GM12878 (cell line): ENCODE measurements around the gene IKZF1.

ENCODE experiments used
- EP300 ChIP-seq, 2 experiments: fragments of 150-350 bp in 1 of 2; IDR thresholded peaks; 2 replicates each; pipeline ENCODE4 v1.6.1; 2011 to 2012; ENCODE audit warnings: low read depth in 2 of 2, low read length in 2 of 2, borderline replicate concordance in 1 of 2, improper control_type of control experiment in 1 of 2, inconsistent platforms in 1 of 2; ENCODE audit not compliant: control insufficient read depth in 1 of 2
- NFYB ChIP-seq: IDR thresholded peaks from 2 replicates; pipeline ENCODE4 v1.6.1; 2011; ENCODE audit warnings: low read depth, mild to moderate bottlenecking, low read length, improper control_type of control experiment, moderate library complexity; ENCODE audit not compliant: insufficient read depth
- NR2C2 ChIP-seq: IDR thresholded peaks from 2 replicates; pipeline ENCODE4 v1.6.1; 2011; ENCODE audit warnings: borderline replicate concordance, low read depth; ENCODE audit not compliant: control insufficient read depth, insufficient read length
- TF ChIP-seq, protein P1 (sequence below): fragments of 450-650 bp; IDR thresholded peaks from 2 replicates; pipeline ENCODE4 v1.6.1; 2017; ENCODE audit warnings: mild to moderate bottlenecking
- TF ChIP-seq, protein P2 (sequence below): fragments of 150-350 bp; IDR thresholded peaks from 2 replicates; pipeline ENCODE4 v1.6.1; 2016; ENCODE audit warnings: low read depth, low read length
- TF ChIP-seq, protein P3 (sequence below), 3 experiments: IDR thresholded peaks in 2 of 3; conservative IDR thresholded peaks in 1 of 3; 2 replicates each; pipeline ENCODE4 v1.5.1; 2011; ENCODE audit warnings: low read depth in 3 of 3, low read length in 3 of 3, mild to moderate bottlenecking in 3 of 3, control low read depth in 2 of 3, moderate library complexity in 2 of 3, inconsistent platforms in 1 of 3, mixed read lengths in 1 of 3; ENCODE audit not compliant: control insufficient read depth in 2 of 3, insufficient read depth in 1 of 3; ENCODE audit errors: extremely low read depth in 1 of 3
- TF ChIP-seq, protein P4 (sequence below): IDR thresholded peaks from 2 replicates; pipeline ENCODE4 v1.6.1; 2012; ENCODE audit warnings: low read depth, low read length, improper control_type of control experiment

DNA sequence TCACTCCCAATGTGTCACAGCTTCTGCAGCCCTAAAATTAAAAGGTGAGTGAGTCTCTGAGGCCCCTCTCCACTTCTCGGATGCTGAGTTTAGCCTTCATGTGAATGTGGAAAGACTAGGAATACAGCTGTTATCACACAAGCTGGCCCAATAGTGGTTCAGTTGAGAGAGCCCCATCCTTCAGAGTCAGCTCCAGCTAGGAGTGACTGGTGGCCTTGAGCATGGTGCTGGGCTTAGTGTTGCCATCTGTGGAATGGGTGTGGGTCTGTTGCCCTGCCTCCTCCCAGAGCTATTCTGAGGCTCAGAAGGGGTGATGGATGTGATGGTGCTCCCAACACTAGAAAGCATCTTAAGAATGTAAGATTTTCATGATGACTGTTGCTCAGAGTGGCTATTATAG is 89.8 kb downstream of the IKZF1 start:
- TF ChIP-seq NR2C2 (no peak), NFYB (no peak), EP300 (IDR thresholded peaks at IDR 0.05; ENCODE audit: borderline replicate concordance in 1 of 2, control insufficient read depth in 1 of 2, low read depth in 2 of 2, low read length in 2 of 2) (no peak)
- TF ChIP-seq, protein P1, sequence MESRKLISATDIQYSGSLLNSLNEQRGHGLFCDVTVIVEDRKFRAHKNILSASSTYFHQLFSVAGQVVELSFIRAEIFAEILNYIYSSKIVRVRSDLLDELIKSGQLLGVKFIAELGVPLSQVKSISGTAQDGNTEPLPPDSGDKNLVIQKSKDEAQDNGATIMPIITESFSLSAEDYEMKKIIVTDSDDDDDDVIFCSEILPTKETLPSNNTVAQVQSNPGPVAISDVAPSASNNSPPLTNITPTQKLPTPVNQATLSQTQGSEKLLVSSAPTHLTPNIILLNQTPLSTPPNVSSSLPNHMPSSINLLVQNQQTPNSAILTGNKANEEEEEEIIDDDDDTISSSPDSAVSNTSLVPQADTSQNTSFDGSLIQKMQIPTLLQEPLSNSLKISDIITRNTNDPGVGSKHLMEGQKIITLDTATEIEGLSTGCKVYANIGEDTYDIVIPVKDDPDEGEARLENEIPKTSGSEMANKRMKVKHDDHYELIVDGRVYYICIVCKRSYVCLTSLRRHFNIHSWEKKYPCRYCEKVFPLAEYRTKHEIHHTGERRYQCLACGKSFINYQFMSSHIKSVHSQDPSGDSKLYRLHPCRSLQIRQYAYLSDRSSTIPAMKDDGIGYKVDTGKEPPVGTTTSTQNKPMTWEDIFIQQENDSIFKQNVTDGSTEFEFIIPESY: no peak
- TF ChIP-seq, protein P2, sequence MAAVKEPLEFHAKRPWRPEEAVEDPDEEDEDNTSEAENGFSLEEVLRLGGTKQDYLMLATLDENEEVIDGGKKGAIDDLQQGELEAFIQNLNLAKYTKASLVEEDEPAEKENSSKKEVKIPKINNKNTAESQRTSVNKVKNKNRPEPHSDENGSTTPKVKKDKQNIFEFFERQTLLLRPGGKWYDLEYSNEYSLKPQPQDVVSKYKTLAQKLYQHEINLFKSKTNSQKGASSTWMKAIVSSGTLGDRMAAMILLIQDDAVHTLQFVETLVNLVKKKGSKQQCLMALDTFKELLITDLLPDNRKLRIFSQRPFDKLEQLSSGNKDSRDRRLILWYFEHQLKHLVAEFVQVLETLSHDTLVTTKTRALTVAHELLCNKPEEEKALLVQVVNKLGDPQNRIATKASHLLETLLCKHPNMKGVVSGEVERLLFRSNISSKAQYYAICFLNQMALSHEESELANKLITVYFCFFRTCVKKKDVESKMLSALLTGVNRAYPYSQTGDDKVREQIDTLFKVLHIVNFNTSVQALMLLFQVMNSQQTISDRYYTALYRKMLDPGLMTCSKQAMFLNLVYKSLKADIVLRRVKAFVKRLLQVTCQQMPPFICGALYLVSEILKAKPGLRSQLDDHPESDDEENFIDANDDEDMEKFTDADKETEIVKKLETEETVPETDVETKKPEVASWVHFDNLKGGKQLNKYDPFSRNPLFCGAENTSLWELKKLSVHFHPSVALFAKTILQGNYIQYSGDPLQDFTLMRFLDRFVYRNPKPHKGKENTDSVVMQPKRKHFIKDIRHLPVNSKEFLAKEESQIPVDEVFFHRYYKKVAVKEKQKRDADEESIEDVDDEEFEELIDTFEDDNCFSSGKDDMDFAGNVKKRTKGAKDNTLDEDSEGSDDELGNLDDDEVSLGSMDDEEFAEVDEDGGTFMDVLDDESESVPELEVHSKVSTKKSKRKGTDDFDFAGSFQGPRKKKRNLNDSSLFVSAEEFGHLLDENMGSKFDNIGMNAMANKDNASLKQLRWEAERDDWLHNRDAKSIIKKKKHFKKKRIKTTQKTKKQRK: no peak
- TF ChIP-seq, protein P3, sequence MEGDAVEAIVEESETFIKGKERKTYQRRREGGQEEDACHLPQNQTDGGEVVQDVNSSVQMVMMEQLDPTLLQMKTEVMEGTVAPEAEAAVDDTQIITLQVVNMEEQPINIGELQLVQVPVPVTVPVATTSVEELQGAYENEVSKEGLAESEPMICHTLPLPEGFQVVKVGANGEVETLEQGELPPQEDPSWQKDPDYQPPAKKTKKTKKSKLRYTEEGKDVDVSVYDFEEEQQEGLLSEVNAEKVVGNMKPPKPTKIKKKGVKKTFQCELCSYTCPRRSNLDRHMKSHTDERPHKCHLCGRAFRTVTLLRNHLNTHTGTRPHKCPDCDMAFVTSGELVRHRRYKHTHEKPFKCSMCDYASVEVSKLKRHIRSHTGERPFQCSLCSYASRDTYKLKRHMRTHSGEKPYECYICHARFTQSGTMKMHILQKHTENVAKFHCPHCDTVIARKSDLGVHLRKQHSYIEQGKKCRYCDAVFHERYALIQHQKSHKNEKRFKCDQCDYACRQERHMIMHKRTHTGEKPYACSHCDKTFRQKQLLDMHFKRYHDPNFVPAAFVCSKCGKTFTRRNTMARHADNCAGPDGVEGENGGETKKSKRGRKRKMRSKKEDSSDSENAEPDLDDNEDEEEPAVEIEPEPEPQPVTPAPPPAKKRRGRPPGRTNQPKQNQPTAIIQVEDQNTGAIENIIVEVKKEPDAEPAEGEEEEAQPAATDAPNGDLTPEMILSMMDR (IDR thresholded peaks at IDR 0.05 in 2 of 3, conservative IDR thresholded peaks at IDR 0.05 in 1 of 3; ENCODE audit: control insufficient read depth in 2 of 3, extremely low read depth in 1 of 3, insufficient read depth in 1 of 3, low read depth in 3 of 3, low read length in 3 of 3): no peak
- TF ChIP-seq, protein P4, sequence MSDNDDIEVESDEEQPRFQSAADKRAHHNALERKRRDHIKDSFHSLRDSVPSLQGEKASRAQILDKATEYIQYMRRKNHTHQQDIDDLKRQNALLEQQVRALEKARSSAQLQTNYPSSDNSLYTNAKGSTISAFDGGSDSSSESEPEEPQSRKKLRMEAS: no peak
